IMR-90 (cell line): ENCODE data around the gene ONECUT1. TPM values are rescaled to one million over a fixed set of nuclear protein-coding genes. Genes with fewer than 3 reads are reported as not detected.

Source experiments
- ATAC-seq: fragments of 200-7000 bp; cut with Tn5 transposase; 2 replicates; pipeline ENCODE4 v1.9.1; 2020; ENCODE audit warnings: low read depth, mild to moderate bottlenecking, moderate library complexity
- BruUV-seq: library from RNA; stranded (reverse); fragments of 400-500 nt; replicated peaks from 2 replicates; lab custom pipeline; 2021; lab: Mats Ljungman, UMichigan
- CTCF ChIA-PET: fragments of 300-600 bp; formaldehyde crosslinking; extraction: SDS; loops from one replicate; lab custom pipeline; 2021; ENCODE audit warnings: antibody characterized with exemption; lab: Yijun Ruan, JAX
- POLR2A ChIA-PET: fragments of 300-600 bp; sonication (Branson Sonifier 250); formaldehyde crosslinking; loops from one replicate; lab custom pipeline; 2022; ENCODE audit warnings: antibody characterized with exemption; ENCODE audit not compliant: unreplicated experiment; lab: Charles Lee
- DNase-seq: peaks from one replicate; pipeline ENCODE4 v3.0.0; 2013
- H2AFZ ChIP-seq: replicated peaks from 2 replicates; pipeline ENCODE3; 2013; ENCODE audit warnings: low read length, mild to moderate bottlenecking; ENCODE audit not compliant: poor library complexity
- H2AK5ac ChIP-seq: 2 replicates; pipeline ENCODE4 v1.6.1; 2013; ENCODE audit warnings: low read depth, low read length, inconsistent platforms
- H2AK9ac ChIP-seq: replicated peaks from 2 replicates; pipeline ENCODE3; 2013; ENCODE audit warnings: mild to moderate bottlenecking, low read depth, low read length, moderate library complexity; ENCODE audit not compliant: poor library complexity
- H2BK120ac ChIP-seq: 2 replicates; pipeline ENCODE4 v1.6.1; 2013; ENCODE audit warnings: low read depth, low read length, inconsistent platforms
- H2BK15ac ChIP-seq: 3 replicates; pipeline ENCODE4 v1.6.1; 2013; ENCODE audit warnings: low read depth, low read length, inconsistent platforms
- H2BK20ac ChIP-seq: 2 replicates; pipeline ENCODE4 v1.6.1; 2013; ENCODE audit warnings: low read depth, mild to moderate bottlenecking, inconsistent platforms, low read length, moderate library complexity
- H2BK5ac ChIP-seq: 2 replicates; pipeline ENCODE4 v1.6.1; 2013; ENCODE audit warnings: mild to moderate bottlenecking, low read depth, low read length, inconsistent platforms; ENCODE audit not compliant: poor library complexity, severe bottlenecking
- H3K14ac ChIP-seq: replicated peaks from 2 replicates; pipeline ENCODE4 v1.6.1; 2013; ENCODE audit warnings: low read depth, low read length, inconsistent platforms
- H3K18ac ChIP-seq: 2 replicates; pipeline ENCODE4 v1.6.1; 2013; ENCODE audit warnings: low read depth, low read length, control low read depth
- H3K23ac ChIP-seq: 2 replicates; pipeline ENCODE4 v1.6.1; 2013; ENCODE audit warnings: low read depth, low read length, inconsistent platforms
- H3K27ac ChIP-seq: 2 replicates; pipeline ENCODE4 v1.5.1; 2013; ENCODE audit warnings: mild to moderate bottlenecking, control low read depth, low read length; ENCODE audit not compliant: insufficient read depth
- H3K27me3 ChIP-seq: 2 replicates; pipeline ENCODE4 v1.6.1; 2013; ENCODE audit warnings: low read length; ENCODE audit not compliant: control insufficient read depth, insufficient read depth
- H3K36me3 ChIP-seq: 2 replicates; pipeline ENCODE4 v1.6.1; 2013; ENCODE audit warnings: low read length, mixed read lengths; ENCODE audit not compliant: control insufficient read depth, insufficient read depth
- H3K4ac ChIP-seq: 2 replicates; pipeline ENCODE4 v1.6.1; 2013; ENCODE audit warnings: low read depth, low read length, inconsistent platforms
- H3K4me1 ChIP-seq: 2 replicates; pipeline ENCODE4 v1.6.1; 2013; ENCODE audit warnings: low read length, mixed read lengths; ENCODE audit not compliant: control insufficient read depth, insufficient read depth
- H3K4me2 ChIP-seq: 2 replicates; pipeline ENCODE4 v1.6.1; 2013; ENCODE audit warnings: low read depth, mild to moderate bottlenecking, control low read depth, low read length, moderate library complexity
- H3K4me3 ChIP-seq: 2 replicates; pipeline ENCODE4 v1.5.1; 2013; ENCODE audit warnings: low read depth, mild to moderate bottlenecking, control low read depth, low read length, moderate library complexity; ENCODE audit not compliant: insufficient read depth
- H3K56ac ChIP-seq: 2 replicates; pipeline ENCODE4 v1.6.1; 2013; ENCODE audit warnings: low read length, inconsistent platforms; ENCODE audit not compliant: insufficient read depth; ENCODE audit errors: extremely low read depth
- H3K79me1 ChIP-seq, 2 experiments: 2 replicates each; pipeline ENCODE4 v1.6.1; 2013; ENCODE audit warnings: low read length in 2 of 2, inconsistent platforms in 1 of 2, low read depth in 1 of 2
- H3K9ac ChIP-seq: 2 replicates; pipeline ENCODE4 v1.6.1; 2013; ENCODE audit warnings: low read depth, low read length, control low read depth
- H3K9me1 ChIP-seq: 2 replicates; pipeline ENCODE4 v1.6.1; 2013; ENCODE audit warnings: low read length, inconsistent platforms; ENCODE audit not compliant: insufficient read depth
- H3K9me3 ChIP-seq: 2 replicates; pipeline ENCODE4 v1.6.1; 2013; ENCODE audit warnings: low read length; ENCODE audit not compliant: control insufficient read depth, insufficient read depth
- H4K20me1 ChIP-seq: 2 replicates; pipeline ENCODE4 v1.6.1; 2013; ENCODE audit warnings: low read length, inconsistent platforms; ENCODE audit not compliant: insufficient read depth
- H4K5ac ChIP-seq: 2 replicates; pipeline ENCODE4 v1.6.1; 2013; ENCODE audit warnings: mild to moderate bottlenecking, low read depth, low read length, control low read depth
- H4K8ac ChIP-seq, 2 experiments: 2 replicates each; pipeline ENCODE4 v1.6.1; 2013; ENCODE audit warnings: low read depth in 2 of 2, low read length in 2 of 2, control low read depth in 1 of 2, inconsistent platforms in 1 of 2
- H4K91ac ChIP-seq: 2 replicates; pipeline ENCODE4 v1.6.1; 2013; ENCODE audit warnings: low read depth, low read length, inconsistent platforms; ENCODE audit not compliant: insufficient read depth
- BHLHE40 ChIP-seq: fragments of 150-350 bp; IDR thresholded peaks from 2 replicates; pipeline ENCODE4 v1.6.1; 2016; ENCODE audit warnings: mild to moderate bottlenecking, low read depth, low read length
- CEBPB ChIP-seq: IDR thresholded peaks from 2 replicates; pipeline ENCODE4 v1.6.1; 2012; ENCODE audit warnings: low read depth, low read length, improper control_type of control experiment
- CTCF ChIP-seq: conservative IDR thresholded peaks from 2 replicates; pipeline ENCODE4 v1.5.1; 2012; ENCODE audit warnings: mild to moderate bottlenecking, low read depth, low read length, improper control_type of control experiment
- MAZ ChIP-seq: IDR thresholded peaks from 2 replicates; pipeline ENCODE4 v1.6.1; 2012; ENCODE audit warnings: low read depth, mild to moderate bottlenecking, low read length, improper control_type of control experiment, moderate library complexity, borderline replicate concordance
- MXI1 ChIP-seq: IDR thresholded peaks from 2 replicates; pipeline ENCODE4 v1.6.1; 2012; ENCODE audit warnings: low read depth, mild to moderate bottlenecking, low read length, moderate library complexity, borderline replicate concordance
- SMC3 ChIP-seq: fragments of 150-350 bp; IDR thresholded peaks from 2 replicates; pipeline ENCODE4 v1.6.1; 2016; ENCODE audit warnings: low read depth, mild to moderate bottlenecking, antibody characterized with exemption, low read length, moderate library complexity
- WGBS, 2 experiments: methylation state at CpG; one replicate each; pipeline versions ENCODE4 v1.1.5 to v1.1.7; 2013; ENCODE audit warnings: missing lambda C conversion rate in 2 of 2; ENCODE audit not compliant: insufficient read length in 1 of 2; ENCODE audit errors: extremely low coverage in 2 of 2; 5-methylcytosine and 5-hydroxymethylcytosine counted together
- dilution Hi-C: fragments of 300-500 bp; cut with HindIII; formaldehyde crosslinking; loops from one replicate; pipeline ENCODE4 v1.14.3; 2018; ENCODE audit warnings: low sequenced_read_pairs; ENCODE audit not compliant: unreplicated experiment
- in situ Hi-C: fragments of 300-500 bp; cut with MboI; formaldehyde crosslinking; loops from 3 replicates; pipeline ENCODE4 v1.14.3; 2019; ENCODE audit warnings: low sequenced_read_pairs, inconsistent platforms, mixed read lengths
- intact Hi-C: fragments of 100-400 bp; cut with micrococcal nuclease; formaldehyde crosslinking; loops from 2 replicates; pipeline ENCODE4 v1.10.0; 2022
- polyA plus RNA-seq, 3 experiments: library from polyadenylated mRNA; depleted of rRNA; stranded (reverse); fragments of >200 nt; gene quantifications; 2 replicates each; pipeline ENCODE4 v1.2.3, GENCODE V29; 2012; ENCODE audit warnings: low replicate concordance in 1 of 3
- total RNA-seq: library from RNA; depleted of rRNA; stranded (reverse); fragments of >200 nt; gene quantifications from 2 replicates; pipeline ENCODE4 v1.2.3, GENCODE V29; 2012
- TF ChIP-seq, protein P1 (sequence below): fragments of 150-350 bp; IDR thresholded peaks from 2 replicates; pipeline ENCODE4 v1.6.1; 2017; ENCODE audit warnings: mild to moderate bottlenecking, antibody characterized with exemption, low read length, low read depth

Gene ONECUT1
- total and polyA plus RNA-seq, 2 of the 4 experiments (the other 2 are of a cell fraction) = not detected

GRCh38 chr15:52709187-52709981, 80.8 kb downstream of the ONECUT1 start:
- H2BK5ac ChIP-seq = no peak overlapping the region
- H2AFZ ChIP-seq = peak overlapping the region; percentile 68
- H3K9me1 ChIP-seq = no peaks in the 10 kb centered on the region
- H3K56ac ChIP-seq = no peak overlapping the region
- H2AK5ac ChIP-seq = no peak overlapping the region
- dilution Hi-C loops = no loop called here
- H3K27ac ChIP-seq = no peak overlapping the region
- no peak overlapping the region for H3K9ac ChIP-seq
- POLR2A ChIA-PET = no interaction called here
- H3K27me3 ChIP-seq = peaks cover 18% of the 10 kb centered on the region
- H2BK15ac ChIP-seq = no peak overlapping the region
- H3K9me3 ChIP-seq = no peaks in the 10 kb centered on the region
- intact Hi-C loops = no loop called here
- H3K4me2 ChIP-seq = peak overlapping the region; percentile 63
- DNase-seq = no peak
- no TSS peak for BruUV-seq
- no peak overlapping the region for H3K4ac ChIP-seq
- no peak overlapping the region for H2BK20ac ChIP-seq
- H3K18ac ChIP-seq = no peak overlapping the region
- peaks cover 4% of the 10 kb centered on the region; the same call in 1 of the 2 replicates for H3K4me1 ChIP-seq
- H3K4me3 ChIP-seq = no peak overlapping the region
- no peak overlapping the region for H4K8ac ChIP-seq
- CTCF ChIA-PET = no interaction called here
- no peaks in the 10 kb centered on the region for H3K36me3 ChIP-seq
- TF ChIP-seq CTCF = no peak
- TF ChIP-seq BHLHE40 = no peak
- TF ChIP-seq MAZ = no peak
- TF ChIP-seq SMC3 = no peak
- TF ChIP-seq, protein P1, sequence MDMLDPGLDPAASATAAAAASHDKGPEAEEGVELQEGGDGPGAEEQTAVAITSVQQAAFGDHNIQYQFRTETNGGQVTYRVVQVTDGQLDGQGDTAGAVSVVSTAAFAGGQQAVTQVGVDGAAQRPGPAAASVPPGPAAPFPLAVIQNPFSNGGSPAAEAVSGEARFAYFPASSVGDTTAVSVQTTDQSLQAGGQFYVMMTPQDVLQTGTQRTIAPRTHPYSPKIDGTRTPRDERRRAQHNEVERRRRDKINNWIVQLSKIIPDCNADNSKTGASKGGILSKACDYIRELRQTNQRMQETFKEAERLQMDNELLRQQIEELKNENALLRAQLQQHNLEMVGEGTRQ = no peak
- no peak for TF ChIP-seq CEBPB
- TF ChIP-seq MXI1 = no peak
- H4K5ac ChIP-seq = no peak overlapping the region
- ATAC-seq = peak; percentile 44; the same call in 1 of the 2 replicates
- H3K79me1 ChIP-seq = no peaks in the 10 kb centered on the region
- no peak overlapping the region for H2BK120ac ChIP-seq
- H2AK9ac ChIP-seq = no peak overlapping the region
- WGBS, 2 experiments = 11% methylated on average over 4 of the region's 10 CpGs; no CpG with 5 or more reads in 1 of the 2 experiments
- H4K91ac ChIP-seq = no peak overlapping the region
- in situ Hi-C loops = no loop called here
- no peak overlapping the region for H3K14ac ChIP-seq
- H3K23ac ChIP-seq = no peak overlapping the region
- no peaks in the 10 kb centered on the region for H4K20me1 ChIP-seq
